Measurements from ENCODE around the gene FRY. TPM values are rescaled to one million over a fixed set of nuclear protein-coding genes. Genes with fewer than 3 reads are reported as not detected.
A peak's percentile ranks its signal among the peaks of the same experiment; 100 is the strongest.
"Not testable (repeated sequence)": the region's sequence is repeated elsewhere in the genome, so short reads cannot be mapped to it uniquely, and the experiment has no call there.

Gene FRY
- total RNA-seq = 10 to 100 TPM in 3 of 4 donors, 1 to 10 TPM in 1; 5.8 to 17.4 (median 12.0) TPM

DNA sequence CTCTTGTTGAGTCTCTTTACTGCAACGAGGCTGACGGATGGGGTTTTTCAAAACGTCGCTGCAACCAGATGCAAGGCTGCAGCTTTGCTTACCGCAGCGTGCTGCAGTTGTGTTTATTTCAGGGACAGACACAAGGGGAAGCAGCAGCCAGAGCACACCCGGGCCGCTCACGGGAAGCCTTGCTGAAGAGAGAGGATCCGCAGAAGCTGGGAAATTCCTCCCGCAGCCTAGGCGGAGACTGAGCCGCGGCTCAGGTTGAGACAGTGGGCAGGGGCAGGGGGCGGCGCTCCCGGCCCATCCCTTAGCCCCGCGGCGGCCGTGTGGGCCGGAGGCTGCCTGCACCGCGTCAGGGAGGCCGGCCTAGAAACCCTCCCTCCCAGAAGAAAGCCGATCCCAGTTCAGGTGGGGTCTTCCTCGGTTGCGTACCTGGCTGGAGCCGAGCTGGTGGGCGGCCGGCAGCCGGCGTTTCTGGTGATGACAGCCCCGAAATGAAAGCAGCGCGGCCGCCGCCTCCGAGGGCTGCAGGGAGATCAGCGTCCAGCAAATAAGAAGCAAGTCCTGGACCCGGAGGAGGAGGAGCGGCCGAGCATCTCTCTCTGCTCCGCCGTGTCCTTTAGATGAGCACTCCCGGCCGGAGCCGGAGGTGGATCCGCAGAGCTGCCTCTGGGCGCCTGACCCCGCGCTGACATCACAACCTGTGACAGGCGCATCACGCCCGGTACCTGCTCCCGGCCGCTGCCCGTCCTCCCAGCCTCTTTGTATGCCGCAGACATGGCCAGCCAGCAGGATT is at the start of gene FRY:
TSS of gene FRY (plus strand) at position 750 of the 790 bp plus-strand sequence. CDS start at position 772, 22 bp downstream.
- Histone ChIP-seq H3K27ac (peak within 1 kb of the TSS; percentile 57 to 80 (median 73)), H3K4me1 (peaks cover 0 to 20% (median 5%) of the 10 kb centered on the region in 3 donors), H3K36me3 (no peaks in the 10 kb centered on the region), H3K9me3 (no peaks in the 10 kb centered on the region), H3K4me3 (peak within 1 kb of the TSS; percentile 45 to 79 (median 64)), H3K27me3 (peaks cover 0 to 7% (median 0%) of the 10 kb centered on the region in 4 donors)
- WGBS, 2 donors = 1 to 2% methylated on average over 12 to 26 of the region's 59 CpGs
- intact Hi-C loops (cut with DNase I) = no loop called here
- DNase-seq = no peak
- no peak for TF ChIP-seq CTCF (IDR thresholded peaks at IDR 0.05)
- TF ChIP-seq POLR2A (IDR thresholded peaks at IDR 0.05) = peak in 1 of 4 donors; percentile 27

DNA sequence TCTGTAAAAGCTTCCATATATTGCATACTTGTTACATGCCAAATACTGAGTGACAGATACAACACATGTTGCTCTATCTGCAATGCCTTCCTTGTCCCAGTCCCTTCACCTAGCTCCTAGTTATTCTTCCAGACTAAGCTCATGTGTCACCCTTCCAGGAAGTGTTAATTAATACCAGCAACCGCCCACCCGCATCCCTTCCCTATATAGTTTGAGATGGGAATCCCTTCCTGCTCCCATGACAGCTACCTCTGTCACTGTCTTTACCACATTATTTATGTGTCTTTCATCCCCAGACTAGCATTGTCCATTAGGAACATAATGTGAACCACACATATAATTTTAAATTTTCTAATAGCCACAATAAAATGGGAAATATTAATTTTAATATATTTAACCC is 49.5 kb upstream of the FRY start:
- no peak overlapping the region for H3K27ac ChIP-seq
- H3K36me3 ChIP-seq = no peaks in the 10 kb centered on the region
- DNase-seq = no peak

GRCh38 chr13:31982540-31982939 is 49.0 kb upstream of the FRY start:
- no peaks in the 10 kb centered on the region for H3K9me3 ChIP-seq
- H3K4me1 ChIP-seq = no peaks in the 10 kb centered on the region
- WGBS, 2 donors = 38 to 44% methylated on average over 5 of the region's 5 CpGs
- H3K36me3 ChIP-seq = no peaks in the 10 kb centered on the region
- DNase-seq = no peak
- no peak overlapping the region for H3K4me3 ChIP-seq
- no peak for TF ChIP-seq POLR2A (IDR thresholded peaks at IDR 0.05)
- TF ChIP-seq CTCF (IDR thresholded peaks at IDR 0.05) = no peak
- intact Hi-C loops (cut with DNase I) = no loop called here
- no peak overlapping the region for H3K27ac ChIP-seq
- H3K27me3 ChIP-seq = no peaks in the 10 kb centered on the region

More for the DNA sequence above, 49.5 kb upstream of the FRY start:
- no peaks in the 10 kb centered on the region for H3K27me3 ChIP-seq
- H3K4me3 ChIP-seq = no peak overlapping the region
- H3K9me3 ChIP-seq = no peaks in the 10 kb centered on the region
- H3K4me1 ChIP-seq = no peaks in the 10 kb centered on the region
- TF ChIP-seq CTCF (IDR thresholded peaks at IDR 0.05) (no peak), POLR2A (IDR thresholded peaks at IDR 0.05) (no peak)
- 80 to 86% methylated on average over 2 of the region's 2 CpGs for WGBS, 2 donors
- intact Hi-C loops (cut with DNase I) = no loop called here

DNA sequence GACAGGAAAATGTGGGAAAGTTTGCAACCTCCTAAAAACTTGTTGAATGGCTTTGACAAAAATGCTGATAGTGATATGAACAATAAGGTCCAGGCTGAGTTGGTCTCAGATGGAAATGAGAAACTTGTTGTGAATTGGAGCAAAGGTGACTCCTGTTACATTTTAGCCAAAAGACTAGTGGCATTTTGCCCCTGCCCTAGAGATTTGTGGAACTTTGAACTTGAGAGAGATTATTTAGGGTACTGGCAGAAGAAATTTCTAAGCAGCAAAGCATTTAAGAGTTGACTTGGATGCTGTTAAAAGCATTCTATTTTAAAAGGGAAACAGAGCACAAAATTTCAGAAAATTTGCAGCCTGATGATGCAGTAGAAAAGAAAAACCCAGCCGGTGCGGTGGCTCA is 47.9 kb upstream of the FRY start:
- H3K27me3 ChIP-seq; H3K4me3 ChIP-seq; H3K9me3 ChIP-seq; H3K27ac ChIP-seq; intact Hi-C loops (cut with DNase I); H3K4me1 ChIP-seq; DNase-seq; H3K36me3 ChIP-seq: not testable (repeated sequence)
- WGBS, 2 donors = 95 to 100% methylated on average over 2 of the region's 2 CpGs

GRCh38 chr13:31984388-31984787 is 47.2 kb upstream of the FRY start:
- intact Hi-C loops (cut with DNase I); H3K27ac ChIP-seq; DNase-seq; H3K27me3 ChIP-seq; H3K36me3 ChIP-seq; H3K9me3 ChIP-seq; H3K4me1 ChIP-seq; H3K4me3 ChIP-seq: not testable (repeated sequence)
- 64 to 100% methylated on average over 2 of the region's 4 CpGs for WGBS, 2 donors

DNA sequence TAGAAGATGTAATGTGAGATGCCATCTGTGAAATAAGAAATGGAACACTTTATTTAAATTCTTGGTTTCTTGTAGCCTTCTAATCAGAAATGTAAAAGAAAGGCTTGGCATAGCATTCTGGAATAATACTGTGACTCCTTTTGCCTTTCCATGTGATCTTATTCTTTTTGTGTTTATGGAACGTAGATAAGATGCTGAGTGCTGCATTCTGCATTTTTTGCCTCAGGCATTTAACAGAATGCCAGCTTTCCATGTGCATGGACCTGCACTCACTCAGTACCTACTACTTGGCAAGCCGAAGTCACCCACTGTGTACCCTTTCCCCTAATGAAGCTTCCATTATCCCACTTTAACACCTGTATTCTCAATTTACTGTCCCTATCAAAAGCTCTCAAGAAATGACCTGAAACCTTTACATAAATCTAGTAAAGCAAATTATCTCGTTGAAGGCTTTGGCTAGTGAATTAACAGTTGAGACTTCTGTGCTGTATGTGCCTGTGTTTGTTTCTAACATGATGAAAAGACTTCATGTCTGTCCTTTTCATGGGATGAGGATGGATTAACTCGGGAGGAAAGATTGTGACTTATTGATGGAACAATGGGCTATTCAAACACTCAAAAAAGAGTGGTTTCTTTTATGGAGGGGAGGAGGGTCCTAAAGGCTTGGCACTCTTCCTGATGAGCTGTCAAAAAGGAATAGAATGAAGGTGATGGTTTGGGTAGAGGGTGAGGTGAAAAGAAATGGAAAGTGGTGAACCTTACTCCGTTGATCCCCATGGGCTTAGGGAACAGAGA is 44.7 kb upstream of the FRY start:
- WGBS, 2 donors = 44 to 47% methylated on average over 5 of the region's 5 CpGs
- Histone ChIP-seq H3K4me1 (no peaks in the 10 kb centered on the region), H3K27ac (no peak overlapping the region), H3K27me3 (no peaks in the 10 kb centered on the region), H3K9me3 (no peaks in the 10 kb centered on the region), H3K4me3 (no peak overlapping the region), H3K36me3 (no peaks in the 10 kb centered on the region)
- intact Hi-C loops (cut with DNase I) = no loop called here
- DNase-seq = no peak
- TF ChIP-seq POLR2A (IDR thresholded peaks at IDR 0.05) = no peak
- no peak for TF ChIP-seq CTCF (IDR thresholded peaks at IDR 0.05)
